ENCODE measurements around the gene ELP1.
"Not testable (repeated sequence)": the region's sequence is repeated elsewhere in the genome, so short reads cannot be mapped to it uniquely, and the experiment has no call there.

ELP1 gene

DNA sequence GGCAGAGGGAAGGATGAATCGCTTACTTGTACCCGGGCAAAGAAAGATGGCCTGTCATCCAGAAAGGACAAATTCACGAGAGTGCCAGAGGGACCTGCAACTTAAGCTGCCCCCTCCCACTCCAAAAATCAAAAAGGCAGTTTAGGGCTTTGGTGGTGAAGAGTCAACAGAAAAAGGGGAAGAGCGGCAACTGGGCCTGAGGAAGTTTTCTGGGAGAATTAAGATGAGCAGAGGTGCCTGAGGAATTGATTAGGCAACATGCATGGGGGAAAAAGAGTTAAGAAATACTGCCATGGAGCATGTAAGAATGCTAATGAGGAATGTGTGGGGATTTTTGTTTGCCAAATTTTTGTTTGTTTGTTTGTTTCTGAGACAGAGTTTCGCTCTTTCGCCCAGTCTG, 76.4 kb downstream of the ELP1 start:
- TF ChIP-seq FOXP2 (optimal IDR thresholded peaks at IDR 0.05; ENCODE audit: control extremely low read depth, extremely low read length, insufficient read depth) (no peak), POLR2AphosphoS5 (IDR thresholded peaks at IDR 0.05; ENCODE audit: borderline replicate concordance, low read depth, low read length) (no peak), EZH2 (IDR thresholded peaks at IDR 0.05) (no peak)

GRCh38 chr9:108855888-108856287, 78.0 kb downstream of the ELP1 start, which contains the start of gene ACTL7B:
ACTL7B (minus strand) TSS chr9:108855986; CDS start chr9:108855930, 56 bp downstream.
- TF ChIP-seq EZH2 (IDR thresholded peaks at IDR 0.05) = no peak
- TF ChIP-seq POLR2AphosphoS5 (IDR thresholded peaks at IDR 0.05; ENCODE audit: borderline replicate concordance, low read depth, low read length) = no peak
- no peak for TF ChIP-seq FOXP2 (optimal IDR thresholded peaks at IDR 0.05; ENCODE audit: control extremely low read depth, extremely low read length, insufficient read depth)
- Histone ChIP-seq H3K27ac (no peak within 1 kb of the TSS), H3K4me3 (no peak within 1 kb of the TSS), H3K9me3 (ENCODE audit: low read depth, low read length) (no peaks in the 10 kb centered on the region), H3K36me3 (ENCODE audit: insufficient read depth, low read length) (no peaks in the 10 kb centered on the region), H3K9ac (ENCODE audit: insufficient read length) (no peak within 1 kb of the TSS)
- DNase-seq (ENCODE audit: low read depth, low spot score) = no peak

More for the DNA sequence above, 76.4 kb downstream of the ELP1 start:
- no peak overlapping the region for H3K27ac ChIP-seq
- H3K36me3 ChIP-seq (ENCODE audit: insufficient read depth, low read length) = no peaks in the 10 kb centered on the region
- H3K4me3 ChIP-seq = no peak overlapping the region
- no peak overlapping the region for H3K9ac ChIP-seq (ENCODE audit: insufficient read length)
- H3K9me3 ChIP-seq (ENCODE audit: low read depth, low read length) = no peaks in the 10 kb centered on the region
- DNase-seq (ENCODE audit: low read depth, low spot score) = no peak

DNA sequence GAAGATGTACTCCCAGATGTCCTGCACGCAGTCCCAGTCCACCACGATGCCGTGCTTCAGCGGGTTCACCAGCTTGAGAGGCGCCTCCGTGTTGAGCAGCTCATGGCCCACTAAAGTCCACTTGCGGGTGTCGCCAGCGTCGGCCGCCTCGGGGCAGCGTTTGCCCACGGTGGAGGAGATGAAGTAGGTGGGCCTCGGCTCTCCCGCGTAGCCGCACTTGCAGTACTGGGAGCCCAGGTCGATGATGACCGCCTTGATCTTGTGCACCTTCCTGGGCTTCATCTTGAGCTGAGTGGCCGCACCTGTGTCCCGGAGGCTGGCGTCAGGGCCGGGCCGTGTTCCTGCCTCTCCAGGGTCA, 78.4 kb downstream of the ELP1 start:
- H3K9ac ChIP-seq (ENCODE audit: insufficient read length) = no peak overlapping the region
- TF ChIP-seq FOXP2 (optimal IDR thresholded peaks at IDR 0.05; ENCODE audit: control extremely low read depth, extremely low read length, insufficient read depth) (no peak), EZH2 (IDR thresholded peaks at IDR 0.05) (no peak), POLR2AphosphoS5 (IDR thresholded peaks at IDR 0.05; ENCODE audit: borderline replicate concordance, low read depth, low read length) (no peak)
- no peaks in the 10 kb centered on the region for H3K9me3 ChIP-seq (ENCODE audit: low read depth, low read length)
- no peak overlapping the region for H3K4me3 ChIP-seq
- no peak overlapping the region for H3K27ac ChIP-seq
- DNase-seq (ENCODE audit: low read depth, low spot score) = no peak
- no peaks in the 10 kb centered on the region for H3K36me3 ChIP-seq (ENCODE audit: insufficient read depth, low read length)

DNA sequence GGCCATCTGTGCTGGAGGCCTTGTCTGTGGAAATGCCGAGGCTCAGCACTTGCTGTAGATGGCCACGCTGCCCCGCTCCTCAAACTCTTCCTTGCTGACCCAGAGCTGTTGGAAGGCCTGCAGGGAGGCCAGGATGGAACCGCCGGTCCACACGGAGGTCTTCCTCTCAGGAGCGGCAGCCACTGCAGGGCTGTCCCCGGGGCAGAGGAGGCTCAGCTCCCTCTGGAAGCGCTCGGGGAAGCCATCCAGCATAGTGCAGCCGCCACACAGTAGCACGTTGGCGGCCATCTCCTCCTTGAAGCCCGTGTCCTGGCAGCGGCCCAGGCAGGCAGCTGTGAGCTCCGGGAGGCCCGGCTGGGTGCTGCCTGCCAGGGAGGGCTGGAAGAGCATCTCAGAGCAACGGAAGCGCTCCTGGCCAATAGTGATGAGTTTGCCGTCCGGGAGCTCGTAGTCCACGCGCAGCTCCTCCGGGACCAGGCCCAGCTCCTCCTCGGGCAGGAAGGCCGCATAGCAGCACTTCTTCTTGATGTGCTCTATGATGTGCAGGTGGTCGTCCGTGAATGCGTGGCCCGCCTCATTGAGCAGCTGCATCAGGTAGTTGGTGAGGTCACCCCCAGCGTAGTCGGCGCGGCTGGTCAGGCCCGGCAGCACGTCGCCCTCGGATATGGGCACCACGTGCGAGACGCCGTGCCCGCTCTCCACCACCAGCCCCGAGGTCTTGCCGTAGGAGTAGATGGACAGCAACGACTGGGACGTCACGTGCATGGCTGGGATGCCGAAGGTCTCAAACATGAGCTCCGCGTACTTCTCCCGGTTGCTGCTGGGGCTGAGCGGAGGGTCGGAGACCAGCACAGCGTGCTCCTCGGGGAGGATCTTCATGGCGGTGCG, 79.0 kb downstream of the ELP1 start:
- H3K9ac ChIP-seq (ENCODE audit: insufficient read length) = no peak overlapping the region
- H3K36me3 ChIP-seq (ENCODE audit: insufficient read depth, low read length) = no peaks in the 10 kb centered on the region
- no peak overlapping the region for H3K4me3 ChIP-seq
- no peak for TF ChIP-seq EZH2 (IDR thresholded peaks at IDR 0.05)
- TF ChIP-seq FOXP2 (optimal IDR thresholded peaks at IDR 0.05; ENCODE audit: control extremely low read depth, extremely low read length, insufficient read depth) = no peak
- no peak for TF ChIP-seq POLR2AphosphoS5 (IDR thresholded peaks at IDR 0.05; ENCODE audit: borderline replicate concordance, low read depth, low read length)
- DNase-seq (ENCODE audit: low read depth, low spot score) = no peak
- no peak overlapping the region for H3K27ac ChIP-seq
- no peaks in the 10 kb centered on the region for H3K9me3 ChIP-seq (ENCODE audit: low read depth, low read length)

GRCh38 chr9:108854094-108854493, 79.8 kb downstream of the ELP1 start:
- no peaks in the 10 kb centered on the region for H3K9me3 ChIP-seq (ENCODE audit: low read depth, low read length)
- no peak for TF ChIP-seq EZH2 (IDR thresholded peaks at IDR 0.05)
- no peak for TF ChIP-seq FOXP2 (optimal IDR thresholded peaks at IDR 0.05; ENCODE audit: control extremely low read depth, extremely low read length, insufficient read depth)
- no peak for TF ChIP-seq POLR2AphosphoS5 (IDR thresholded peaks at IDR 0.05; ENCODE audit: borderline replicate concordance, low read depth, low read length)
- no peak for DNase-seq (ENCODE audit: low read depth, low spot score)
- no peak overlapping the region for H3K27ac ChIP-seq
- no peaks in the 10 kb centered on the region for H3K36me3 ChIP-seq (ENCODE audit: insufficient read depth, low read length)
- H3K9ac ChIP-seq (ENCODE audit: insufficient read length) = no peak overlapping the region
- no peak overlapping the region for H3K4me3 ChIP-seq

- Histone ChIP-seq H3K27ac (no peak overlapping the region), H3K9me3 (ENCODE audit: low read depth, low read length) (no peaks in the 10 kb centered on the region), H3K4me3 (no peak overlapping the region), H3K36me3 (ENCODE audit: insufficient read depth, low read length) (no peaks in the 10 kb centered on the region), H3K9ac (ENCODE audit: insufficient read length) (no peak overlapping the region)
- no peak for TF ChIP-seq POLR2AphosphoS5 (IDR thresholded peaks at IDR 0.05; ENCODE audit: borderline replicate concordance, low read depth, low read length)
- no peak for TF ChIP-seq EZH2 (IDR thresholded peaks at IDR 0.05)
- no peak for TF ChIP-seq FOXP2 (optimal IDR thresholded peaks at IDR 0.05; ENCODE audit: control extremely low read depth, extremely low read length, insufficient read depth)
- DNase-seq (ENCODE audit: low read depth, low spot score) = no peak
Measured at GRCh38 chr9:108852079-108852478, 81.8 kb downstream of the ELP1 start.

DNA sequence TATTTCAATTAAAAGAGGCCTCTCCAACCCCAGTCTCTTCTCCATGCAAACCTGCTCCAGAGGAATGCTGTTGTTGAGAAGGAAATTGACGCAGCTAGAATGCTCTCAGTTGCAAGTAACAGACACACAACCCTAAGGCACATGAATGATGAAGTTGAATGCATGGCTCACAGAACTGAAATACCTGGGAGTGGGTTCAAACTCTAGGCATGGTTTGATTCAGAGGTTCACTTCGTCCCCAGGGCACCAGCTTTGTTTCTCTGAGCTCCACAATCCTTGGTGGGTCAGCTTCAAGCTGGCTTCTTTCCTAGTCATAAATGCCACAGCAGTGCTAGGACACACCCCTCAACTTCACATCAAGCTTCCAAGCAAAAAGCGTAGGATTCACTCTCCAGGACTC, 82.8 kb downstream of the ELP1 start:
- Histone ChIP-seq H3K9me3 (ENCODE audit: low read depth, low read length) (no peaks in the 10 kb centered on the region), H3K27ac (no peak overlapping the region), H3K4me3 (no peak overlapping the region), H3K9ac (ENCODE audit: insufficient read length) (no peak overlapping the region), H3K36me3 (ENCODE audit: insufficient read depth, low read length) (no peaks in the 10 kb centered on the region)
- DNase-seq (ENCODE audit: low read depth, low spot score) = no peak
- no peak for TF ChIP-seq EZH2 (IDR thresholded peaks at IDR 0.05)
- TF ChIP-seq POLR2AphosphoS5 (IDR thresholded peaks at IDR 0.05; ENCODE audit: borderline replicate concordance, low read depth, low read length) = no peak
- TF ChIP-seq FOXP2 (optimal IDR thresholded peaks at IDR 0.05; ENCODE audit: control extremely low read depth, extremely low read length, insufficient read depth) = no peak

DNA sequence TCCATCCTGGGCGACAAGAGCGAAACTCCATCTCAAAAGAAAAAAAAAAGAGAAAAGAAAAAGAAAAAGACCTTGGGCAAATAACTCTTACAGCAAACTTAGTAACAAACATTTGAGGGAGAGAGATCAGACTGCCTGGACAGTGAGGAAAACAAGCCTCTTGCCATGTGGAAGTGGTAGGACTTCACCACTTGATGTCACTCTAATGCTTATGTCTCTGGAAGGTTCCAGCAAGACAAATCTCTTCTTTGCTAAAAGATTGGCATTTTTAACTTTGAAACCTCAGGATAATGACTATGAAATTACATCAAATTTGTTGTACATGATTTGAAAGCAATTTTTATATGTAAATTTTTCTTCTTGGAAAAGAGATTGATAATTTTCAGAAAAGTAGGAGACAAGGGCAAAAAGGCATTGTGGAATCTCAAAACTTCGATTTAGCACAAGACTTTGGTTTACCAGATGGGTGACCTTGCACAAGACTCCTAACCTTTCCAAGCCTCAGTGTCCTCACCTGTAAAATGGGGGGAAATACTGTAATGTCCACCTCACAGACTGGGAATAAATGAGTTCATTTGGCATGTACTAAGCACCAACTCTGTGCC, 83.5 kb downstream of the ELP1 start:
- Histone ChIP-seq H3K36me3 (ENCODE audit: insufficient read depth, low read length) (no peaks in the 10 kb centered on the region), H3K9ac (ENCODE audit: insufficient read length) (no peak overlapping the region), H3K27ac (no peak overlapping the region), H3K9me3 (ENCODE audit: low read depth, low read length) (no peaks in the 10 kb centered on the region), H3K4me3 (no peak overlapping the region)
- DNase-seq (ENCODE audit: low read depth, low spot score) = no peak
- TF ChIP-seq POLR2AphosphoS5 (IDR thresholded peaks at IDR 0.05; ENCODE audit: borderline replicate concordance, low read depth, low read length) (no peak), EZH2 (IDR thresholded peaks at IDR 0.05) (no peak), FOXP2 (optimal IDR thresholded peaks at IDR 0.05; ENCODE audit: control extremely low read depth, extremely low read length, insufficient read depth) (no peak)

DNA sequence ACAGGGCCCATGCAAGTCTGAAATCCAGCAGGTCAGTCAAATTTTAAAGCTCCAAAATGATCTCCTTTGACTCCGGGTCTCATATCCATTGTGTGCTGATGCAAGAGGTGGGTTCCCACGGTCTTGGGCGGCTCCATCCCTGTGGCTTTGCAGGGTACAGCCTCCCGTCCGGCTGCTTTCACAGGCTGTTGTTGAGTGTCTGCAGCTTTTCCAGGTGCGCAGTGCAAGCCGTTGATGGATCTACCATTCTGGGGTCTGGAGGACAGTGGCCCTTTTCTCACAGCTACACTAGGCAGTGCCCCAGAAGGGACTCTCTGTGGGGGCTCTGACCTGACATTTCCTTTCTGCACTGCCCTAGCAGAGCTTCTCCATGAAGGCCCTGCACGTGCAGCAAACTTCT, 85.6 kb downstream of the ELP1 start:
- DNase-seq (ENCODE audit: low read depth, low spot score); H3K4me3 ChIP-seq; H3K36me3 ChIP-seq (ENCODE audit: insufficient read depth, low read length); H3K9me3 ChIP-seq (ENCODE audit: low read depth, low read length); H3K9ac ChIP-seq (ENCODE audit: insufficient read length); H3K27ac ChIP-seq: not testable (repeated sequence)
